K562 (cell line): ENCODE measurements around the gene IRF2BP2. TPM values are rescaled to one million over a fixed set of nuclear protein-coding genes. Genes with fewer than 3 reads are reported as not detected.

Experiments
- ATF3 ChIP-seq, 2 experiments: fragments of 450-650 bp in 1 of 2; sonication (generic) in 1 of 2; formaldehyde crosslinking in 1 of 2; IDR thresholded peaks in 1 of 2; conservative IDR thresholded peaks in 1 of 2; 2 replicates each; pipeline versions ENCODE4 v1.6.1 to v1.8.1; 2016 to 2023; ENCODE audit warnings: mild to moderate bottlenecking in 2 of 2, moderate library complexity in 2 of 2, inconsistent platforms in 1 of 2, missing genetic modification reagents in 1 of 2
- BRCA1 ChIP-seq, 2 experiments: fragments of 450-650 bp in 1 of 2; sonication (generic) in 1 of 2; formaldehyde crosslinking in 1 of 2; IDR thresholded peaks; 2 replicates each; pipeline versions ENCODE4 v1.5.0 to v1.6.1; 2017 to 2020; ENCODE audit warnings: mild to moderate bottlenecking in 1 of 2, missing genetic modification reagents in 1 of 2
- C11orf30 ChIP-seq: fragments of 450-650 bp; IDR thresholded peaks from 2 replicates; pipeline ENCODE4 v1.6.1; 2016; ENCODE audit warnings: low read depth, mild to moderate bottlenecking
- CREB3 ChIP-seq: fragments of 450-650 bp; conservative IDR thresholded peaks from 2 replicates; pipeline ENCODE4 v1.6.1; 2016; ENCODE audit warnings: missing genetic modification characterization, low read depth, mild to moderate bottlenecking, missing compliant biosample characterization, moderate library complexity
- FOSL1 ChIP-seq: fragments of 200-800 bp; sonication (Bioruptor generic); conservative IDR thresholded peaks from 2 replicates; pipeline ENCODE4 v1.6.1; 2016; ENCODE audit warnings: missing genetic modification characterization, missing compliant biosample characterization
- NFE2L1 ChIP-seq: fragments of 450-650 bp; IDR thresholded peaks from 2 replicates; pipeline ENCODE4 v1.6.1; 2016; ENCODE audit warnings: missing genetic modification characterization, low read depth, mild to moderate bottlenecking, missing compliant biosample characterization, moderate library complexity, borderline replicate concordance
- PPARD ChIP-seq: fragments of 250-450 bp; sonication (Bioruptor Pico); IDR thresholded peaks from 2 replicates; pipeline ENCODE4 v1.8.0; 2022; ENCODE audit warnings: inconsistent platforms, mild to moderate bottlenecking, moderate library complexity
- PRPF4 ChIP-seq: fragments of 200-400 bp; formaldehyde crosslinking; IDR thresholded peaks from one replicate; pipeline ENCODE4 v1.6.1; 2017; ENCODE audit warnings: low read length, low read depth, mild to moderate bottlenecking; ENCODE audit not compliant: insufficient read depth, poor library complexity, severe bottlenecking
- ZNF133 ChIP-seq: fragments of 250-450 bp; sonication (Bioruptor Pico); IDR thresholded peaks from 2 replicates; pipeline ENCODE4 v1.4.0; 2020; ENCODE audit warnings: mild to moderate bottlenecking
- ZNF79 ChIP-seq: fragments of 250-450 bp; sonication (Bioruptor Pico); IDR thresholded peaks from 2 replicates; pipeline ENCODE4 v1.4.0; 2020; ENCODE audit warnings: low read depth, mild to moderate bottlenecking, moderate library complexity
- polyA plus RNA-seq, 8 experiments: library from polyadenylated mRNA; depleted of rRNA in 4 of 8; stranded (reverse) in 5 of 8; unstranded in 3 of 8; fragments of >200 nt; fragmentation: Nextera tagmentation in 2 of 8; fragmentation: Illumina TruSeq in 1 of 8; extraction: Ambion mirVana in 2 of 8; extraction: Trizol in 1 of 8; gene quantifications; 2 replicates each; pipeline versions ENCODE4 v1.2.1 to v1.2.3, GENCODE V29; 2011 to 2014; ENCODE audit warnings: inconsistent platforms in 1 of 8, missing spikeins in 1 of 8
- total RNA-seq, 7 experiments: library from RNA; depleted of rRNA in 6 of 7; stranded (reverse); fragments of >200 nt in 6 of 7; fragmentation: Illumina TruSeq in 2 of 7; extraction: Trizol in 2 of 7; gene quantifications; 2 replicates each; pipeline versions ENCODE4 v1.2.1 to v1.2.3, GENCODE V29; 2011 to 2021; ENCODE audit warnings: low replicate concordance in 1 of 7
- TF ChIP-seq, protein P1 (sequence below): fragments of 450-650 bp; formaldehyde crosslinking; IDR thresholded peaks from 2 replicates; pipeline ENCODE4 v1.4.0; 2020; ENCODE audit warnings: mild to moderate bottlenecking, moderate library complexity

Gene IRF2BP2
- total and polyA plus RNA-seq, 9 of the 15 experiments (the other 6 are each of a cell fraction or from before 2014, with no cell fraction given): 7.7 to 68.6 (median 22.1) TPM

DNA sequence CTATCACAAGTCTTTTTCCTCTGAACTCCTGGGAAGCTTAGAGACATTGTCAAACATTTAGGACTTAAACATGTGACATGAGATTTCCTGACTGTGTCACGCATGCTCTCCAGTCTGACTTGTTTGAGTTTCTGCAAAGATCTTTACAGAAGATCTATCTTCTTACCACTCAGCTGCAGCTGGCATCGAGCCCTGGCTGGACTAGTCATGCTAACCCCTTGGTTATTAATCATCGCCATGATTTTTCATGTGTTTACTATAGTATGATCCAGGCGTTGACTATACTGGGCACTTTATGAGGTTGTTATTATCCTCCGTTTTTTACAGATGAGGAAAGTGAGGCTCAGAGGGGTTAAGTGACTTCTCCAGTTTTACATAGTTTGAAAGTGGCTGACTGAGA, 18.1 kb upstream of the IRF2BP2 start (continued):
- TF ChIP-seq, protein P1, sequence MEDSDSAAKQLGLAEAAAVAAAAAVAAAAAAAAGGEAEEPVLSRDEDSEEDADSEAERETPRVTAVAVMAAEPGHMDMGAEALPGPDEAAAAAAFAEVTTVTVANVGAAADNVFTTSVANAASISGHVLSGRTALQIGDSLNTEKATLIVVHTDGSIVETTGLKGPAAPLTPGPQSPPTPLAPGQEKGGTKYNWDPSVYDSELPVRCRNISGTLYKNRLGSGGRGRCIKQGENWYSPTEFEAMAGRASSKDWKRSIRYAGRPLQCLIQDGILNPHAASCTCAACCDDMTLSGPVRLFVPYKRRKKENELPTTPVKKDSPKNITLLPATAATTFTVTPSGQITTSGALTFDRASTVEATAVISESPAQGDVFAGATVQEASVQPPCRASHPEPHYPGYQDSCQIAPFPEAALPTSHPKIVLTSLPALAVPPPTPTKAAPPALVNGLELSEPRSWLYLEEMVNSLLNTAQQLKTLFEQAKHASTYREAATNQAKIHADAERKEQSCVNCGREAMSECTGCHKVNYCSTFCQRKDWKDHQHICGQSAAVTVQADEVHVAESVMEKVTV (CRISPR knock-in tag): no peak
- TF ChIP-seq ATF3 (IDR thresholded peaks at IDR 0.05): no peak
- TF ChIP-seq ATF3 (CRISPR knock-in tag; conservative IDR thresholded peaks at IDR 0.05): no peak
- no peak for TF ChIP-seq ZNF133 (CRISPR knock-in tag)
- TF ChIP-seq PRPF4: no peak
- no peak for TF ChIP-seq ZNF79 (CRISPR knock-in tag)
- no peak for TF ChIP-seq NFE2L1 (tag)
- peak; percentile 51; the same call in 1 of the 2 replicates for TF ChIP-seq FOSL1
- no peak for TF ChIP-seq CREB3 (tag)
- no peak for TF ChIP-seq PPARD (CRISPR knock-in tag)
- TF ChIP-seq BRCA1 (IDR thresholded peaks at IDR 0.05): no peak
- no peak for TF ChIP-seq BRCA1 (CRISPR knock-in tag; IDR thresholded peaks at IDR 0.05)
- TF ChIP-seq C11orf30: no peak
- TF ChIP-seq, all 486 proteins: peak for 6
